Embryonic facial prominence (tissue), 1 donor: ENCODE results near the gene ZFAND2A.
"Not testable (repeated sequence)": the region's sequence is repeated elsewhere in the genome, so short reads cannot be mapped to it uniquely, and the experiment has no call there.

Source experiments
- DNase-seq: peaks from one replicate; pipeline ENCODE4 v3.0.0-alpha.2; 2016; ENCODE audit errors: extremely low spot score

Gene ZFAND2A

DNA sequence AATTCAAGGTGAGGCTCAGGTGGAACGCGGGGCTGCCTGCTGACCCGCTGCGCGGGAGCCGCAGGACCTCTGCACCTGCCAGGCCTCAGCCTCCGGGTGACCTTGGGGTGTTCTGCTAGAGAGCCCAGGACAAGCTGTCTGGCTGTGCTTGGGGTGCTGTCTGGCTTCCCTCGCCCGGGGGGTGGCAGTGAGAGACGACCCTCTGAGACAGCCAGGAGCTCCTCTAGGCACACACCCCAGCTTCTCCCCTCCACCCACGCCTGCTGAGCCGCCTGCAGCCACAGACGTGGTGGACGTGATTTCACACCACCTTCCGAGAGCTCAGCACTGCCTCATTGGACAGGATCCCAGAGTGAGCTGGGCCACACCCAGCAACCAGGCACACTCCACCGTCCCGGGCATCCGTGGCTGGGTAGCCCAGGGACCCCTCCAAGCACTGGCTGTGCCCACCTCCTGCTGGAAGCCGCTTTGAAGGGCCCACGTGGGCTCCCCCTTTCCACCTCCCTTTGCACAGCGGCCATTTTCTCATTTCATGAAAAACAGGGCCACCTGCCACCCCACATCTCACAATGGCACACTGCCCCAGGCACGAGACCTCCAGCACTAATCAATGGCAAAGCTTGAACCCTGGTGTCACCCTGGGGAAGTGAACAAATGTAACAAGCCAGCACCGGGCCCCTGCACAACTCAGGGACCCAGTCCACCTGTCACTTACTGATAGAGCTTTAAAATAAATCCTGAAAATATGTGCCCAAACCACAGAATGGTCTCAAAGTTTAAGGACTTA, 35.0 kb downstream of the ZFAND2A start:
- no peak for DNase-seq

DNA sequence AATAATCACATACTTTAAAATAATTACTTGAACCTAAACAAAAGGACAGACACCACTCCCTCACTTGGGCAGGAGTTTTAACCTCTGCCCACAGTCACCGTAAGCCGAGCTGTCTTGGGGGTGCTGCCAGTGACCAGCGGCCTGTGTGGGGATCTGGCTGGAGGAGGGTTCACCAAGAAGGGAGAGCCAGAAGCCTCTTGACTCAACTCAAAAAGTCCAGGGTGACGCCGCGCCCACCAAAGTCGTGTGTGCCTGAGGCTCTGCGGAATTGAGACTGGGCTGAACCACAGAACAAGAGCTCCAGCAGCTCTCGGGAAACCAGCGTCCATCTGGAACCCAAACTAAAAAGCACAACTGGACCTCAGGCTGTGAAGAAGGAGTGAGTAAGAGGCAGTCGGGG, 35.8 kb downstream of the ZFAND2A start:
- DNase-seq: no peak

DNA sequence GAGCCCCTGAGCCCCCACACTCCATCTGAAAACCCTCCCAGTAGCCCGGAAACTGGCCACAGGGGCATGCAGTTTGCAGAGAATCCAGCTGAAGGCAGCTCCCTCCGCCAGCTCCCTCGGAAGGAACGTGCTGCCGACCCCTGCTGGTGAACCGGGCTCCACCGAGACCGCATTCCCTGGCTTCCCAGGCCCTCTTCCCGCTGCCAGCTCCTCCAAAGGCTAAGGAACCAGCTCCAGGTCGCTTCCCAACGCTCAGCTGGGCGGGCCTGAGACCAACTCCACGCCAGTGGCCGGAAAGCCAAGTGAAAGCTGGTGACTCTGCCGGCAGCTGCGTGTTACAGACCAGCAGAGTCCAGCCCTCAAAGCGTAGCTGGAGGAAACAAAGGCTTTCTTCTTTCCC, 36.3 kb downstream of the ZFAND2A start:
- no peak for DNase-seq

DNA sequence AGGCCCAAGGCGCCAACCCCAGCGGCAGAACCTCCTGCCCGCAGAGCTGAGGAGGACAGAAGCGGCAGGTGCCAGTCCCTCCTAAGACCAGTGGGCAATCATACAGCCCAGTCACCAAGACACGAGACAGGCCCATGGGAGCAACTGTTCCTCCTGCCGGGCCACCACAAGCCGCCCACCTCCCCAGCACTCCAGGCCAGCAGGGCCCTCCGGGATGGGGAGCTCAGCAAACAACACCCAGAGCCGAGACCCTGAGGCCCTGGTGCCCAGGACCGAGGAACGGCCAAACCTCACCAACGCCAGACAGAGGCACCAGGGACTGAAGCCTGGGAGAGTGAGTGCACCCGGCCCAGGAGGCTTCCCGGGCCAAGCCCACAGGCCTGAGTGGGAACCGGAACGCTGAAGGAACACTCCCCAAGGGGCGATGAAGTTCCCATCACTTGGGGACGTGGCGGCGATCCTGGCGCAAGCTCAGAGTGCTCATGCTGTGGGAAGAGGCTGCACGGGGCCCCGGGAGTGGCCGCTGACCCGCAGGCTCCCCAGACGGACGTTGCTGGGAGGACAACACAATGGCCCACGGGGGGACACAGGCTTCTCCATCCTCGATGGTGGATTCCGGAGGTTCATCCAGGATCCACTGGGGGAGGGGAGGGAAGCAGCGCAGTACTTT, 37.0 kb downstream of the ZFAND2A start:
- DNase-seq: no peak

DNA sequence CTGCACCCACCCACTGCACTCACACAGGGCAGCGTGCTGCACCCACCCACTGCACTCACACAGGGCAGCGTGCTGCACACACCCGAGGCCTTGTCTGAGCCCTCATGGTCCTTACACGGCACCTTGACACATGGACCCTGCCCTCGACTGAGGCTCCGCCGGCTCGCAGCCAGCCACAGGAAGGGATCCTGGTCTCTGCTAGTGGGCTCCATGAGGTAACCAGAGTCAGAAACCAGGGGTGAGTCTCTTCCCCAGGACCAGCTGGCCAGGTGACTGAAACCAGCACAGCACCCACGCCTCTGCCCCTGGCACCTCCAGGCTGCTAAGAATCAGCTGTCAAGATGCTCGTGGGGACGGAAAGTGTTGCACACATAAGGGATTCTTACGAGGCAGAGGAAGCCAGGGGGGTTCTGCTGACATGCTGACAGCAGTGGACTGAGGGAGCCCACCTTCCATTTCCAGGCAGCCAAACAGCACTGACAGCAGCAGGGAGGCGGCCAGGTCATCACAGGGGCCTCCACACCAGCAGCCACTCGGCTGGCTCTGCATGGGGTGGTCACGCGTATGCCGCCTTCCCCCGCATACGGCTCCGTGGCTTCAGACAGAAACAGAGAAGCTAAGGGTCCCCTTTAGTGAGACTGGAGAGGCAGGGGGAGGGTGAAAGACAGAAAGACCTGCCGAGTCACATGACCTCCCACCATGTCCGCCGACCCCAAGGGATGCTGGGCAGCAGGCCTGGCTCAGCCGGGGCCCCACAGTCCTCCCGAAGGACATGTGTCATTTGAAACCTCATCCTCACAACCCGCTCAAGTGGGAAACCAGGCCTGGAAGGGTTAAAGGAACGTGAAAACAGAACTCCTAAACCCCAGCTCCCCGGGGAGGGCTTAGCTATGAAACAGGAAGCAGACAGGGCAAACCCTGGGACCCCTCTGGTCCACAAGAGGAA, 37.8 kb downstream of the ZFAND2A start:
- no peak for DNase-seq

DNA sequence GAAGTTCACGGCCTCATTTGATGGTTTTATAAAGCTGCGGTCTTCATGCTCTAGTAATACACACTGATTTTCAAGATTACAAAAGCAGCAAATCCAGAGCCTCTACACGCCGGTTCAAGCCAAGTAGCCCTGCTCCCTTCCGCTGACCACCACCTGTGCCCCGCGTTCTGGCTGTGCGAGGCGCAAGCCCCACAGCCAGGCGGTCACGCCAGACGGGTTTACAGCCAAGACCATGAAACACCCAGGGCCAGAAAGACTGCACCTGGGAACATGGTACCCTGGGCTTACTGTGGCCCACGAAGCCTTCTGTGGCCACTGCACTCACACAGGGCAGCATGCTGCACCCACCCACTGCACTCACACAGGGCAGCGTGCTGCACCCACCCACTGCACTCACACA, 38.5 kb downstream of the ZFAND2A start:
- no peak for DNase-seq

DNA sequence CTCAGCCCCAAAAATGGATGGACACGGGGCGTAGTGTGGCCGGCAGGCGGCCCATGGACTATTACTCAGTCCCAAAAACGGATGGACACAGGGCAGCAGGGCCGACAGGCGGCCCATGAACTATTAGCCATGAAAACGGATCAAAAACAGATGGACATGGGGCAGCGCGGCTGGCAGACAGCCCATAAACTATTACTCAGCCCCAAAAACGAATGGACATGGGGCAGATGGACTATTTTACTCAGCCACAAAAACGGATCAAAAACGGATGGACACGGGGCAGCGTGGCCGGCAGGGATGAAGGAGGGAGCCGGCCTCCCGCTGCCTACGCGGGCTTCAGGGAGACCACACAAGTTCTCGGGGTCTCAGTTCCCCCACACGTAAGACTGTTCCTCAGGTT, 39.2 kb downstream of the ZFAND2A start:
- no peak for DNase-seq

DNA sequence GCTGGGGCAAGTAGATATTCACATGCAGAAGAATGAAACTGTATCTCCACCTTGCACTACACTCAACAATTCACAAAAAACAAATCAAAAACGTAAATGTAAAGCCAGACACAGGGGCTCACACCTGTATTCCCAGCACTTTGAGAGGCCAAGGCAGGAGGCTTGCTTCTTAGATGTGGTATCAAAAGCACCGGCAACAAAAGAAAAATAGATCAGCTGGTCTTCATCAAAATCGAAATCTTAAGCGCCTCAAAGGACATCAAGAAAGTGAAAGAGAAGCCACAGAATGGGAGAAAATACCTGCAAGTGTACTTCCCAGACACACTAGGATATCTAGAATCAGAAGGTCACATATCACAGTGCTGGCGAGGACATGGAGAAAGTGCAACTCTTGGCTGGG, 40.8 kb downstream of the ZFAND2A start:
- DNase-seq: no peak

DNA sequence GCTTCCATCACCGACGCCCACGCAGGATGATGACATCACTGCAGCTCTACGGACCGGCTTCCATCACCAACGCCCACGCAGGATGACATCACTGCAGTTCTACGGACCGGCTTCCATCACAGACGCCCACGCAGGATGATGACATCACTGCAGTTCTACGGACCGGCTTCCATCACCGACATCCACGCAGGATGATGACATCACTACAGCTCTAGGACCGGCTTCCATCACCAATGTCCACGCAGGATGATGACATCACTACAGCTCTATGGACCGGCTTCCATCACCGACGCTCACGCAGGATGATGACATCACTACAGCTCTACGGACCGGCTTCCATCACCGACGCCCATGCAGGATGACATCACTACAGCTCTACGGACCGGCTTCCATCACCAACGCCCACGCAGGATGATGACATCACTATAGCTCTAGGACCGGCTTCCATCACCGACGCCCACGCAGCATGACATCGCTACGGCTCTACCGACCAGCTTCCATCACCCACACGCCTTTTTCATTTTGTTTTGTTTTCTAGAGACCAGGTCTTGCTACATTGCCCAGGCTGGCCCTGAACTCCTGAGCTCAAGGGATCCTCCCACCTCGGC, 42.6 kb downstream of the ZFAND2A start:
- no peak for DNase-seq

DNA sequence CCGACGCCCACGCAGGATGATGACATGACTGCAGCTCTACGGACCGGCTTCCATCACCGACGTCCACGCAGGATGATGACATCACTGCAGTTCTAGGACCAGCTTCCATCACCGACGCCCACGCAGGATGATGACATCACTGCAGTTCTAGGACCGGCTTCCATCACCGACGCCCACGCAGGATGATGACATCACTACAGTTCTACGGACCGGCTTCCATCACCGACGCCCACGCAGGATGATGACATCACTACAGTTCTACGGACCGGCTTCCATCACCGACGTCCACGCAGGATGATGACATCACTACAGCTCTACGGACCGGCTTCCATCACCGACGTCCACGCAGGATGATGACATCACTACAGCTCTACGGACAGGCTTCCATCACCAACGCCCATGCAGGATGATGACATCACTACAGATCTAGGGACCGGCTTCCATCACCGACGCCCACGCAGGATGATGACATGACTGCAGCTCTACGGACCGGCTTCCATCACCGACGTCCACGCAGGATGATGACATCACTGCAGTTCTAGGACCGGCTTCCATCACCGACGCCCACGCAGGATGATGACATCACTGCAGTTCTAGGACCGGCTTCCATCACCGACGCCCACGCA, 43.5 kb downstream of the ZFAND2A start:
- not testable (repeated sequence) for DNase-seq

DNA sequence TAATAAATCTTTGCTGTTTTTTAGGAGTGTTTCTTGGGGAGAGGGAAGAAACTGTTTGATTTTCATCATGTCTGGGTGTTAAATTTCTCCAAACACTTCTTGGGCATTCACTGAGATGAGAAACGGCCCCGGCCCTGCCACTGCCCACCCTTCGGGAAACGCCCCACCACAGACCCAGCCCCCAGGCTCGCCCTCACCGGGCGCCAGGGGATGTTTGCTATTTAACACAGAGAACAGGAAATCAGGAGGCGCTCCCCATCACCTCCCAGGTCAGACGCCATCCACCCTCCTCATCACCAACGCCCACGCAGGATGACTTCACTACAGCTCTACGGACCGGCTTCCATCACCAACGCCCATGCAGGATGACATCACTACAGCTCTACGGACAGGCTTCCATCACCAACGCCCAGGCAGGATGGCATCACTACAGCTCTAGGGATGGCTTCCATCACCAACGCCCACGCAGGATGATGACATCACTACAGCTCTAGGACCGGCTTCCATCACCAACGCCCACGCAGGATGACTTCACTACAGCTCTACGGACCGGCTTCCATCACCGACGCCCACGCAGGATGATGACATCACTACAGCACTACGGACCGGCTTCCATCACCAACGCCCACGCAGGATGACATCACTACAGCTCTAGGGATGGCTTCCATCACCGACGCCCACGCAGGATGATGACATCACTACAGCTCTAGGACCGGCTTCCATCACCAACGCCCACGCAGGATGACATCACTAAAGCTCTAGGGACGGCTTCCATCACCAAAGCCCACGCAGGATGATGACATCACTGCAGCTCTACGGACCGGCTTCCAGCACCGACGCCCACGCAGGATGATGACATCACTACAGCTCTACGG, 44.6 kb downstream of the ZFAND2A start:
- not testable (repeated sequence) for DNase-seq

DNA sequence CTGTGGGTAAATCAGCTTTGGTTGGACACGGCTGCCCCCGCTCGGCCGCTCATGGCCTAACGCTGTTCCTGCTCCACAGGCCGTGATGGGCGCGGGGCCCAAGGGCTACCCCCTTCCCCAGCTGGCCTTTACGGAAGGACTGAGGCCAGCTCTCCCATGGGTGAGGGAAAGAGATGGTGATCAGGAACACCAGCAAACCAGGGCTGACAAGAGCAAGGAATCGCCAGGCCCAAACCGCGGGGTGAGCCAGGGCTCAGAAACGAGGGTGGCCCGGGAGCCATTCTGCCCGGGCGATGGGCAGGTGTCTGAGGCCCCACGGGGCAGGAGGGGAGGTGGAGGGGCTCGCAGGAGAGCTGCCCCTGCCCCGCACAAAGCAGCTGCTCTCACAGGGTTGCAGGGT, 45.5 kb downstream of the ZFAND2A start:
- DNase-seq: no peak

DNA sequence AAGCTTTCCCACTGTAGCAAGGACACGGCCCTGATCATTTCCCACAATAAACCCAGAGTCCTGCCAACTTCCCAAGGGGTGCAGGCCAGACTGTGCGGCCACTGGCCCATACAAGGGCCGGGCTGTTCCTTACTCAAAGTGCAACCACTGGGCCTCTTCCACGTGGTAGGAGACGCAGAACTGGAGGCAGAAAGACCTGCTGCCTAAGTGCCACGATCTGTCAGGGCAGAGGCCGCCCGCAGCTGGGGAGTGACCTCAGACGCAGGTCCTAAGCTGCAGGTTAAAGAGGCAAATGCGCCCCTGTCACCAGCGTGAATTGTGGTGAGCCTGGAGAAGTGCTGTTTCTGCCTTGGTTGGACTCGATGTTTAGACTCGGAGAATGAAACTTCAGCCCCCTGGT, 45.9 kb downstream of the ZFAND2A start:
- no peak for DNase-seq

DNA sequence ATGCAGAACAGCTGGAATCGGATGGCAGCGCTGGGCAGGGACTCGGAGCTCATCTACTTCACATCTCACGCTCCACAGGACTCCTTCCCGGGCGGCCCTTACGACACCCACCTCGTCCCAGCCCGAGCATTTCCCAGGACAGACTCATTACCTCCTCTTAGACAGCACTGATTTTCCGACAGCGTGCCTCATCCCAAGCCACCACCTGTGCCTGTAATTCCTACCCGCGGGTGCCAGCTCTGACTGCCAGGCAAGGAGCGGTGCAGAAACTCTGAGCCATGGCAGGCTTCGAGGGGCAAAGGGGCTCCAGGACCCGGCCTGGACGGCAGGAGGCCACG, 46.5 kb downstream of the ZFAND2A start:
- no peak for DNase-seq

DNA sequence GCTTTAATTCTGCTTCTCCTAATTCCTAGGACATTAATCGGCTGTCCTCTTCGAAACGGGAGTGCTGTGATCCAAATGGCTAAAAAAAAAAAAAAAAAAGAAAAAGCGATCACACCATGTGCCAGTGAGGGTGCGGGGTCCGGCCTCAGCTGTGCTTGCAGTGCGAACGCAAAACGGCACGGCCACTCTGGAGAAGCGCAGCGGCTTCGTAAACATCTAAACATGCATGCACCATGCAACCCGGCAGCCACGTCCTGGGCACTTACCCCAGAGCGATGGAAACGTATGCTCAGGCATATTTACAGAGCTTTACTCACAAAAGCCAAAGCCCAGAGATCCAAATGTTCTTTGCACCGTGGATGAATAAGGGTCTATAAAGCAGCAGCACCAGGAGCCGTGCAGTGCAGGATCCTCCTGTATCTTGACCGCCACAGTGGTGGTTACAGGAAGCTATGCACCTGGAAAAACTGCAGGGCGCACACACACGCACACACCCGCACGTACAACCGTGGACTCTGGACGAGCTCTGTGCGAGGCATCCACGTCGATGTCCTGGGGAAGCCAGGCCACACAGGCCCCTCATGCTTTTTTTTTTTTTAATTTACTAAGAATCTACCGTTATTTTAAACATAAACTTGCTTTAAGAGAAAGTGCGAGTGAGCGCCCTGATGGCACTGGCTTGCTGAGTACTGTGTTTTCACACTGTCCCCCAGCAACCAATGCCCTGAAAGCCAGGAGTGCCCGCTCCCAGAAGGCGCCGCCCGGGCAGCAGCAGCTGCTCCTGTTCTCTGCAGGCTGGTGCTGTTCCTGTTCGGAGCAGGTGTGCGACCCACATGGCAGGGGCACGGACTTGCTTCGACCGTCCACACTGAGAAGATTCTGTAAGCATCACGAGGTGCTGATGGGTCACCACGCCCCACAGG, 47.1 kb downstream of the ZFAND2A start:
- DNase-seq: no peak

DNA sequence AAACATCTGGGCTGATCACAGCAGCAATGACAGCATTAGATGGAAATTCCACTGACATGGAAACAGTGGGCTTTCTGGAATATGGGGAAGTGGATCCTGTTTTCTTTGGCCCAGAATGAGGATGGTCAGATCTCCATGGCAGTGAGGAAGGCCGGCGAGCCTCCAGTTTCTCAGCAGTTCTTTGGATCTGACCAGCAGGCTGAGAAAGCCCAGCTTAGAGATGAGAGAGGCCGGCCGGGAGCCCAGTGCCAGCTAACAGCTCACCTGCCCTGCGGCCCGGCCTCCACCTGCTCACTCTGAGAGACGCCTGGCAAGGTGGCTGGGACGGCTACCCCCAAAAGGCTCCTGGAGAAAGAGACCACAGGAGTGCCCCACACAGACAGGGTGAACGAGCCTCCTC, 47.9 kb downstream of the ZFAND2A start:
- no peak for DNase-seq

DNA sequence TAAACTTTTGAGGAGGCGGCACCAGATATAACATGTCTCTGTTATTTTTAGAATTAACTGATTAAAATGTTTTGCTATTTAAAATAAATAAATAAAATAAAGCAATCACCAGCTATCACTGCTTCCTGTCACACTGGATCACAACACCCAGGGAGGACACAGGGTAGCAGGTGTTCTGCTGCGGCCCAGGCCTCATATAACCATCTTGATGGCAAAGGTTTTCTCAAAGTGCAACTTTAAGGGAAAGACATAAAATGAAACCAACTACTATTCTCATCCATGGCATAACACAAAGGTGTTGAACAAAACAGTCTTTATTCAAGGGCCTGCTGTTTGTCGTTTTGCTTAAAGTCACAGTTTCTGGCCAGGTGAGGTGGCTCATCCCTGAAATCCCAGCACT, 48.8 kb downstream of the ZFAND2A start:
- no peak for DNase-seq

DNA sequence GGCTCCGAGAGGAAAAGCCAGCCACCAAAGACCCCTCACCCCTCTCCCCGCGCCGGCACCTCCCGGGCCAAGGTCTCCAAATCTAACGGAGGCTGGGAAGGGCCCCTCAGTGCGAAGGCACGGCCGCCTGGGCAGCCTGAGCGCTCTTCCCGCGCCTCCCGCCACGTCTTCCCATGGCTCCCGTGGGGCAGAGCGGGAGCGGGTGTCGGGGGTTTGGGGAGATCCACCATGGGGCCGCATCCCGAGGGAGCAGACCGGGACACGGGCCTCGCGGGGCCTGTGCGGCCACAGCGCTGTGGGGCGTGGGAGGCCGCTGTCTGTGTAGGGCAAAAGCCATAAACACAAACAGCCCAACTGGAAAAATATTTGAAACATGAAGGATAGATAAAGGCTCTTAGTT, 49.6 kb downstream of the ZFAND2A start:
- no peak for DNase-seq

DNA sequence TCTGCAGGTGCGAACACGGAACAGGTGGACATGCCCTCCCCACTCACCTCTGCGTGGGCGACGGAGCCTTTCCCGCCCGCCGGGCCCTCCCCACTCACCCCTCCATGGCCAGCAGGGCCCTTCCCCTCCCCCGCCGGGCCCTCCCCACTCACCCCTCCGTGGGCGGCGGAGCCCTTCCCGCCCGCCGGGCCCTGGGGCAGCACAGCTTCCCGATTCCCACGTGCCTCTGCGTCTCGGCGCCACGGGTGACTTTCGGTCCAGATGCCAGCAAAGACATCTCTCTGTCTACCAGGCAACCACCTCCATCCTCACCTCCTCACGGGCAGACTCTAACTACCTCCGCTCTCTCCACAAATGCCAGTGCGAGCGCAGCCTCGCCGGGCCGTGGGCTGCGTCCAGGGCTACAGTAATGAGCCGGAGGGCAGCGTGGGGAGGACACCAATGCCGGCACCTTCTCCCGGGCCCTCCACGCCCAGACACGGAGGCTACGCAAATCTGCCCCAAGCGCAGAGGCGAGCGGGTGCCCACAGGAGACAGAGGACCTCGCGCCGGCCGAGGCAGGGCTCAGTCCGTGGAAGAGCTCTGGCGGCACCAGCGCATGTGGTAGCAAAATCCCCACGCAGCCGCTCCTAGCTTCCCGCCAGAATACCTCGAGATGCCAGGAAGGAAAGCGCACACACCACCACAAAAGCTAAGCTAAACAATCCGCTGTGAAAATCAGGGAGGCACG, 50.2 kb downstream of the ZFAND2A start:
- DNase-seq: no peak
